Measurements from ENCODE around the gene IGFBP2. TPM values are rescaled to one million over a fixed set of nuclear protein-coding genes. Genes with fewer than 3 reads are reported as not detected.
A peak's percentile ranks its signal among the peaks of the same experiment; 100 is the strongest.

The IGFBP2 gene
- total and polyA plus RNA-seq, 2 experiments from 2014 or later: 5.6 to 40.1 TPM

GRCh38 chr2:216633616-216634369 is 573 bp downstream of the IGFBP2 start:
- H3K9me2 ChIP-seq (ENCODE audit: insufficient read depth): no peaks in the 10 kb centered on the region
- H4K20me1 ChIP-seq (ENCODE audit: insufficient read depth): no peaks in the 10 kb centered on the region
- 1 to 2% methylated on average over 59 to 66 of the region's 71 CpGs for WGBS, 2 experiments (ENCODE audit: low coverage in 1 of 2, low lambda C conversion rate in 2 of 2, missing lambda C conversion rate in 2 of 2)
- no peaks in the 10 kb centered on the region for H3K36me3 ChIP-seq (ENCODE audit: low read depth)
- DNase-seq: peak; percentile 48
- H3K4me2 ChIP-seq (ENCODE audit: unreplicated experiment): peak overlapping the region; percentile 94
- H2AFZ ChIP-seq: peak overlapping the region; percentile 77
- in situ Hi-C loops (cut with MboI): no loop called here
- no peaks in the 10 kb centered on the region for H3K79me2 ChIP-seq (ENCODE audit: insufficient read depth)
- no peak for TF ChIP-seq EZH2phosphoT487 (IDR thresholded peaks at IDR 0.05; ENCODE audit: insufficient read depth, low read depth)
- no peak for TF ChIP-seq EZH2 (IDR thresholded peaks at IDR 0.05; ENCODE audit: insufficient read depth, poor library complexity, severe bottlenecking)
- H3K9ac ChIP-seq: no peak overlapping the region
- no peaks in the 10 kb centered on the region for H3K9me3 ChIP-seq (ENCODE audit: low read depth)
- peaks cover 8% of the 10 kb centered on the region; the same call in 1 of the 2 replicates for H3K4me1 ChIP-seq (ENCODE audit: insufficient read depth)
- H3K27ac ChIP-seq: no peak overlapping the region
- H3F3A ChIP-seq (ENCODE audit: insufficient read depth): no peaks in the 10 kb centered on the region
- peak overlapping the region; percentile 72 for H3K4me3 ChIP-seq
- peaks cover 25% of the 10 kb centered on the region for H3K27me3 ChIP-seq (replicated peaks; ENCODE audit: insufficient read depth)

- peaks cover 8% of the 10 kb centered on the region; the same call in 1 of the 2 replicates for H3K4me1 ChIP-seq (ENCODE audit: insufficient read depth)
- no peaks in the 10 kb centered on the region for H3K79me2 ChIP-seq (ENCODE audit: insufficient read depth)
- H3K9me3 ChIP-seq (ENCODE audit: low read depth): no peaks in the 10 kb centered on the region
- no peak overlapping the region for H3K9ac ChIP-seq
- H3K4me2 ChIP-seq (ENCODE audit: unreplicated experiment): peak overlapping the region; percentile 94
- H3K27ac ChIP-seq: no peak overlapping the region
- TF ChIP-seq EZH2 (IDR thresholded peaks at IDR 0.05; ENCODE audit: insufficient read depth, poor library complexity, severe bottlenecking) (peak; percentile 34), EZH2phosphoT487 (IDR thresholded peaks at IDR 0.05; ENCODE audit: insufficient read depth, low read depth) (no peak)
- H3K27me3 ChIP-seq (replicated peaks; ENCODE audit: insufficient read depth): peaks cover 25% of the 10 kb centered on the region
- WGBS, 2 experiments (ENCODE audit: low coverage in 1 of 2, low lambda C conversion rate in 2 of 2, missing lambda C conversion rate in 2 of 2): 19 to 24% methylated on average over 21 to 23 of the region's 23 CpGs
- H3F3A ChIP-seq (ENCODE audit: insufficient read depth): no peaks in the 10 kb centered on the region
- H3K36me3 ChIP-seq (ENCODE audit: low read depth): no peaks in the 10 kb centered on the region
- H3K4me3 ChIP-seq: peak overlapping the region; percentile 72
- H4K20me1 ChIP-seq (ENCODE audit: insufficient read depth): no peaks in the 10 kb centered on the region
- H2AFZ ChIP-seq: peak overlapping the region; percentile 77; the same call in 1 of the 2 replicates
- in situ Hi-C loops (cut with MboI): no loop called here
- H3K9me2 ChIP-seq (ENCODE audit: insufficient read depth): no peaks in the 10 kb centered on the region
- DNase-seq: no peak
Measured at GRCh38 chr2:216634370-216635148, 1.3 kb downstream of the IGFBP2 start.

- no peak overlapping the region for H3K27ac ChIP-seq
- no peaks in the 10 kb centered on the region for H4K20me1 ChIP-seq (ENCODE audit: insufficient read depth)
- H3K4me2 ChIP-seq (ENCODE audit: unreplicated experiment): no peak overlapping the region
- no peaks in the 10 kb centered on the region for H3K79me2 ChIP-seq (ENCODE audit: insufficient read depth)
- H2AFZ ChIP-seq: no peak overlapping the region
- DNase-seq: no peak
- no peaks in the 10 kb centered on the region for H3K9me2 ChIP-seq (ENCODE audit: insufficient read depth)
- no peak overlapping the region for H3K4me3 ChIP-seq
- H3K36me3 ChIP-seq (ENCODE audit: low read depth): no peaks in the 10 kb centered on the region
- no peak for TF ChIP-seq EZH2 (IDR thresholded peaks at IDR 0.05; ENCODE audit: insufficient read depth, poor library complexity, severe bottlenecking)
- TF ChIP-seq EZH2phosphoT487 (IDR thresholded peaks at IDR 0.05; ENCODE audit: insufficient read depth, low read depth): no peak
- H3F3A ChIP-seq (ENCODE audit: insufficient read depth): no peaks in the 10 kb centered on the region
- peaks cover 25% of the 10 kb centered on the region for H3K27me3 ChIP-seq (replicated peaks; ENCODE audit: insufficient read depth)
- in situ Hi-C loops (cut with MboI): no loop called here
- WGBS, 2 experiments (ENCODE audit: low coverage in 1 of 2, low lambda C conversion rate in 2 of 2, missing lambda C conversion rate in 2 of 2): 71 to 74% methylated on average over 7 of the region's 7 CpGs
- H3K9ac ChIP-seq: no peak overlapping the region
- peaks cover 8% of the 10 kb centered on the region; the same call in 1 of the 2 replicates for H3K4me1 ChIP-seq (ENCODE audit: insufficient read depth)
- no peaks in the 10 kb centered on the region for H3K9me3 ChIP-seq (ENCODE audit: low read depth)
Measured at GRCh38 chr2:216635171-216635570, 2.0 kb downstream of the IGFBP2 start.

GRCh38 chr2:216635701-216636550 is 2.7 kb downstream of the IGFBP2 start:
- no peak for DNase-seq
- TF ChIP-seq EZH2 (IDR thresholded peaks at IDR 0.05; ENCODE audit: insufficient read depth, poor library complexity, severe bottlenecking) (no peak), EZH2phosphoT487 (IDR thresholded peaks at IDR 0.05; ENCODE audit: insufficient read depth, low read depth) (no peak)
- H3K9ac ChIP-seq: no peak overlapping the region
- in situ Hi-C loops (cut with MboI): no loop called here
- H3K9me2 ChIP-seq (ENCODE audit: insufficient read depth): no peaks in the 10 kb centered on the region
- WGBS, 2 experiments (ENCODE audit: low coverage in 1 of 2, low lambda C conversion rate in 2 of 2, missing lambda C conversion rate in 2 of 2): 86 to 87% methylated on average over 18 of the region's 18 CpGs
- no peak overlapping the region for H3K27ac ChIP-seq
- H4K20me1 ChIP-seq (ENCODE audit: insufficient read depth): no peaks in the 10 kb centered on the region
- H3K4me2 ChIP-seq (ENCODE audit: unreplicated experiment): no peak overlapping the region
- H3K36me3 ChIP-seq (ENCODE audit: low read depth): no peaks in the 10 kb centered on the region
- H3F3A ChIP-seq (ENCODE audit: insufficient read depth): no peaks in the 10 kb centered on the region
- no peaks in the 10 kb centered on the region for H3K79me2 ChIP-seq (ENCODE audit: insufficient read depth)
- H3K4me1 ChIP-seq (ENCODE audit: insufficient read depth): peaks cover 8% of the 10 kb centered on the region; the same call in 1 of the 2 replicates
- H2AFZ ChIP-seq: no peak overlapping the region
- no peak overlapping the region for H3K4me3 ChIP-seq
- H3K27me3 ChIP-seq (replicated peaks; ENCODE audit: insufficient read depth): peaks cover 25% of the 10 kb centered on the region
- no peaks in the 10 kb centered on the region for H3K9me3 ChIP-seq (ENCODE audit: low read depth)
